DND-41 (cell line): ENCODE results near the gene LRRC34.

Experiments
- CTCF ChIP-seq: IDR thresholded peaks from 2 replicates; pipeline ENCODE4 v1.5.1; 2012; ENCODE audit warnings: borderline replicate concordance, low read length, moderate library complexity, mild to moderate bottlenecking; ENCODE audit not compliant: poor library complexity, severe bottlenecking; ENCODE audit errors: extremely low read depth
- EZH2 ChIP-seq: IDR thresholded peaks from 3 replicates; pipeline ENCODE4 v1.6.1; 2012; ENCODE audit warnings: borderline replicate concordance, low read depth, mild to moderate bottlenecking, moderate library complexity, low read length, inconsistent platforms; ENCODE audit not compliant: severe bottlenecking

- TF ChIP-seq CTCF (no peak), EZH2 (no peak)
Measured at GRCh38 chr3:169842960-169843359, 30.3 kb upstream of the LRRC34 start.
